HG03097 (cell line): ENCODE measurements around the gene CACNA1E.

Source experiments
- ATAC-seq: cut with Tn5 transposase; IDR thresholded peaks from one replicate; pipeline ENCODE4 v1.9.1; 2021; ENCODE audit not compliant: unreplicated experiment, low FRiP score

CACNA1E gene

GRCh38 chr1:181674617-181675016, 191.3 kb downstream of the CACNA1E start:
- ATAC-seq, result no peak

GRCh38 chr1:181675091-181675917, 192.0 kb downstream of the CACNA1E start:
- ATAC-seq, result no peak

GRCh38 chr1:181675918-181676190, 192.5 kb downstream of the CACNA1E start:
- ATAC-seq, result no peak

GRCh38 chr1:181676269-181676668, 193.0 kb downstream of the CACNA1E start:
- no peak for ATAC-seq

- no peak for ATAC-seq
Measured at GRCh38 chr1:181680332-181680731, 197.0 kb downstream of the CACNA1E start.

GRCh38 chr1:181680871-181681270, 197.6 kb downstream of the CACNA1E start:
- ATAC-seq, result no peak

- ATAC-seq, result no peak
Measured at GRCh38 chr1:181685211-181685610, 201.9 kb downstream of the CACNA1E start.

GRCh38 chr1:181701891-181702290, 218.6 kb downstream of the CACNA1E start:
- no peak for ATAC-seq

GRCh38 chr1:181704546-181704945, 221.2 kb downstream of the CACNA1E start:
- ATAC-seq, result no peak

GRCh38 chr1:181711820-181712219, 228.5 kb downstream of the CACNA1E start:
- ATAC-seq, result no peak

- ATAC-seq, result no peak
Measured at GRCh38 chr1:181712711-181713110, 229.4 kb downstream of the CACNA1E start.

- ATAC-seq, result no peak
Measured at GRCh38 chr1:181714428-181714827, 231.1 kb downstream of the CACNA1E start.

- no peak for ATAC-seq
Measured at GRCh38 chr1:181718034-181718433, 234.7 kb downstream of the CACNA1E start.

GRCh38 chr1:181726320-181727012, 243.1 kb downstream of the CACNA1E start:
- ATAC-seq, result no peak

- ATAC-seq, result no peak
Measured at GRCh38 chr1:181730606-181731005, 247.3 kb downstream of the CACNA1E start.

- no peak for ATAC-seq
Measured at GRCh38 chr1:181732218-181732990, 249.1 kb downstream of the CACNA1E start.

GRCh38 chr1:181733486-181733885, 250.2 kb downstream of the CACNA1E start:
- ATAC-seq, result no peak

GRCh38 chr1:181737056-181737455, 253.7 kb downstream of the CACNA1E start:
- ATAC-seq, result no peak

GRCh38 chr1:181739214-181739613, 255.9 kb downstream of the CACNA1E start:
- ATAC-seq, result no peak

- no peak for ATAC-seq
Measured at GRCh38 chr1:181742426-181742825, 259.1 kb downstream of the CACNA1E start.

- ATAC-seq, result no peak
Measured at GRCh38 chr1:181743878-181744312, 260.6 kb downstream of the CACNA1E start.
